GM12873 (cell line): ENCODE measurements around the gene ENDOD1.

Experiments used
- TF ChIP-seq, protein P1 (sequence below): IDR thresholded peaks from 2 replicates; pipeline ENCODE4 v1.5.1; 2012; ENCODE audit warnings: low read depth, mild to moderate bottlenecking, moderate library complexity, low read length, control low read depth; ENCODE audit not compliant: insufficient read depth; ENCODE audit errors: missing control alignments

ENDOD1 gene

DNA sequence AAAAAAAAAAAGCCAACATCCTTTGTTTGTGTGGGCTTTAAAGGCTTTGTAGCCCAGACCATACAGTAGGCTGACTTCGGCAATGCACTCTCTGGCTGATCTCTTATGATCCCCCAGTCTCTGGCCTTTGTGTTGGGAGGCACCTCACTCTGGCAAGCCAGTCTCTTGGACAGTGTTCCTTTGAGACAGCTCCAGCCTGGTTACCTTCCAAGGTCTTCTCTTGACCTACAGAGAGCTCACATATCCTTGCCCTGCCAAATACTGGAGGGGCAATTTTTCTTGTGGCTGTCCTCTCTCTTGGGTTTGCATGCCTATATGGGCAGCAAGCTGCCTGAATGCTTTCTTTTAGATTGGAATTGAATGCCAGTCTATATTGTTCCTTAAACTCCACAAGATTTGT is 71.6 kb downstream of the ENDOD1 start:
- TF ChIP-seq, protein P1, sequence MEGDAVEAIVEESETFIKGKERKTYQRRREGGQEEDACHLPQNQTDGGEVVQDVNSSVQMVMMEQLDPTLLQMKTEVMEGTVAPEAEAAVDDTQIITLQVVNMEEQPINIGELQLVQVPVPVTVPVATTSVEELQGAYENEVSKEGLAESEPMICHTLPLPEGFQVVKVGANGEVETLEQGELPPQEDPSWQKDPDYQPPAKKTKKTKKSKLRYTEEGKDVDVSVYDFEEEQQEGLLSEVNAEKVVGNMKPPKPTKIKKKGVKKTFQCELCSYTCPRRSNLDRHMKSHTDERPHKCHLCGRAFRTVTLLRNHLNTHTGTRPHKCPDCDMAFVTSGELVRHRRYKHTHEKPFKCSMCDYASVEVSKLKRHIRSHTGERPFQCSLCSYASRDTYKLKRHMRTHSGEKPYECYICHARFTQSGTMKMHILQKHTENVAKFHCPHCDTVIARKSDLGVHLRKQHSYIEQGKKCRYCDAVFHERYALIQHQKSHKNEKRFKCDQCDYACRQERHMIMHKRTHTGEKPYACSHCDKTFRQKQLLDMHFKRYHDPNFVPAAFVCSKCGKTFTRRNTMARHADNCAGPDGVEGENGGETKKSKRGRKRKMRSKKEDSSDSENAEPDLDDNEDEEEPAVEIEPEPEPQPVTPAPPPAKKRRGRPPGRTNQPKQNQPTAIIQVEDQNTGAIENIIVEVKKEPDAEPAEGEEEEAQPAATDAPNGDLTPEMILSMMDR: no peak

DNA sequence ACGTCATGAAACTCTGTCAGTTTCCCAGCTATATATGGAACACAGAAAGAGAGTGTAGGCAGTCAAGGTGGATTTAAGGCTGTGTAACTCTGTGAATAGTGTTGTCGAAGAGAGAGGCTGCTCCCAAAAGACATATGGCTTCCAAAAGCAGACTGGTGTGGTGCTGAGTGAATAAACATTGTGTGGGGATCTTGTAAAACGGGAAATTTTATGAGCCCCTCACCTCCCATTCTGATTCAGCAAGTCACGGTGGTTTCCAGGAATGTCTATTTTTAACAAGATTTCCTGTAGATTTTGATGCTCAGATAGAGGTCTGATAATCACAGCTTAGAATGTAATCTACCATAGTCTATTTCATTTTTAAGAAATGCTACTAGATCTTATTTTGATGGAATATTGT is 73.5 kb downstream of the ENDOD1 start:
- TF ChIP-seq, protein P1: no peak

DNA sequence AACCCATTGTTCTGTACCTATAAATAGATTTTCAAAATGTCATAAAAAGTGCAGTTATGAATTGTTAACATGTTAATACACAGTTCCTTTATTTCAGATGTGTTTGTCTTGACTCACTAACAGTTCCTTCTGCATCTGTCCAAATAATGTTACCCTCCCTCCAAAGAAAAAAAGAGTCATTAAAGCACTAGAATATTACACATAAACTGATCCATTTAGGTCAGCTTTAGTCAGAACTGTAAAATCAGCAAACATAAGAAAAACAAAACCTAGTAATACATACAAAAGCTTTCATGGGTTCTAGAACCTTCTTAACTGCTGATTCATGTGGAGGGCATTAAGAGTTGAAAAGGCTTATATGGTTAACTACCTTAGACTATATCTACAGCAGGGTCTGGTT is 76.0 kb downstream of the ENDOD1 start:
- TF ChIP-seq, protein P1: no peak

DNA sequence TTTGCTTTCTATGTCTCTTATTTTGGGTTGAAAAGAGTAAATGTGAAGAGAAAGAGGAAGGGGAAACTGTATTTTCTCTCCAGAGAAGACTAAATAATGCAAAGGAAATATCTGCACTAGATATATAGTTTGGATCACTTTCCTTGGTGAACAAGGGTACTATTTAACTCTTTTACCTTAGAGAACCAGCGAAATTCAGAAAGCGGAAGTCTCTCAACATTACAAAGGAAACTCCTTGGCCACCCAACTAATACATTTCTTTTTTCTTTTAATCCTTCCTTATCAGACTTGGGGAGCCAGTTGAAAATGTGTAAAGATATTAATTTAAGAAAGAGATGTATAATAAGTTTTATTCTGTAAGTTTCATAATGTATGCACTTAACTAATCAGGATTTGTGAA is 77.1 kb downstream of the ENDOD1 start:
- TF ChIP-seq, protein P1: no peak

DNA sequence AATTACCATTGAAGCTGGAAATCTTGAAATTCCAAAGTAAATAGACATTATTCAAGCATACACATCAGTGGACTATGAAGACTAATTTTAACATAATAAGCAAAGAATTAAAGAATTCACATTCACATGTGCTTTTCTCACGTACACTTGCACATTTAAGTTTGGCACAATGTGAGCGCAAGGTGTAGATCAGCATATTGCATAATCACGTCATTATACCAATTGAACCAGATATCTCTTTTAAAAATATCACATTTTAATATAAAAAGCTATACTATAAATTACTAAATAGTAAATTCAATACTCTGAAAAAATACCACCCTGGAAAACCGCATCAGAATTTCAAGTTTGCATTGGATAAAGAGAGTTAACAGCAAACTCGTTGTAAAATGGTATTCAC is 80.6 kb downstream of the ENDOD1 start:
- TF ChIP-seq, protein P1: no peak

DNA sequence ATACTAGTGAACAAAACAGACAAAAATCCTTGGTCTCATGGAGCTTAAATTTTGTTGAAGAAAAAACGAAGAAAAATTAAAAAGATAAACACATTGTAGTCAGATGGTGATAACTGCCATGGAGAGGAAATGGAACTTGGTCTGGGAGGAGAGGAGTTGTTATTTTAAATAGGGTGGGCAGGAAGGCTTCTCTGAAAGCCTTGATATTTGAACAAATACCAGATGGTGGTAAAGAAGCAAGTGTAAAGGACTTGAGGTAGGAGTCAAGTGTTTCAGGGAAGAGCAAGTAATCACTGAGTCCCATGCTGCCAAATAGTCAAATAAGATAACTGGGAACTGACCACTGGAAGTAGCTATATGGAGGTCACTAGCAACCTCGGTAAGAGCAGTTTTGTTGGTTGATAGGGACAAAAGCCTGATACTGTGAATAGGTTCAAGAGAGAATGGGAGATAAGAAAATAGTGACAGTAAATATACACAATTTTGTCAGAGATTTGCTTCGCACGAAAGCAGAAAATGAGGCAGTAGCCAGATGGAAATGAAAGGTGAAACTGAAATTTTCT is 86.3 kb downstream of the ENDOD1 start:
- TF ChIP-seq, protein P1: no peak
